GM21825 (cell line): Measurements from ENCODE around the gene CLEC4M.
"Not testable (repeated sequence)": the region's sequence is repeated elsewhere in the genome, so short reads cannot be mapped to it uniquely, and the experiment has no call there.

ENCODE experiments used
- ATAC-seq: cut with Tn5 transposase; IDR thresholded peaks from one replicate; pipeline ENCODE4 v1.9.1; 2021; ENCODE audit warnings: mild to moderate bottlenecking, moderate library complexity; ENCODE audit not compliant: unreplicated experiment

CLEC4M gene

GRCh38 chr19:7801020-7801570 lies 38.1 kb downstream of the CLEC4M start:
- no peak for ATAC-seq

- no peak for ATAC-seq
Measured at GRCh38 chr19:7806234-7806633, 43.2 kb downstream of the CLEC4M start.

- no peak for ATAC-seq
Measured at GRCh38 chr19:7806876-7807275, 43.8 kb downstream of the CLEC4M start.

GRCh38 chr19:7808108-7808507 lies 45.1 kb downstream of the CLEC4M start:
- no peak for ATAC-seq

GRCh38 chr19:7811989-7812388 lies 48.9 kb downstream of the CLEC4M start:
- no peak for ATAC-seq

GRCh38 chr19:7815325-7815724 lies 52.3 kb downstream of the CLEC4M start:
- no peak for ATAC-seq

GRCh38 chr19:7816040-7816439 lies 53.0 kb downstream of the CLEC4M start:
- ATAC-seq = not testable (repeated sequence)

- ATAC-seq = no peak
Measured at GRCh38 chr19:7817801-7818200, 54.8 kb downstream of the CLEC4M start.

- no peak for ATAC-seq
Measured at GRCh38 chr19:7818806-7819205, 55.8 kb downstream of the CLEC4M start.
